Measurements from ENCODE around the gene PCNX1.

Gene PCNX1

DNA sequence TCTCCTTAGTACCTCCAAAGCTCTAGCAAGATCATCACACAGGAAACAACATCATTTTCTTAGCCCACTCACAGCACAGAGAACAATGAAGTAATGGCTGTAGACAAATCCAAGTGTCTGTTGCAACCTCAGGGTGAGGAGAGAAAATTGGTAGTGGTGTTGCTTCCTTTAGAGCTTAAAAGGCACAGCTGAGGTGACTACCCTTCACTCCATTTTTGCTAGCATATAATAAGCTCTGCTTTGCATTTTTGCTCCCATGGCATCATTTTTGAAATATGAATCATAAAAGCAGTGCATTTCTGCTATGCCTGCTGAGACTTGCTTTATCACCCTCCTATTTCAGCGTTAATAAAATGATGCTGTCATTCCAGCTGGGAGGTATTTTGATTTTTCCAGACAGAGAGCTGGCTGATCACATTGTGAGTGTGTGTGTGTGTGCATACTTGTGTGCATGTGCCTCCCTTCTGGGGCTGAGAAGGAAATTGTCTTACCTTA lies 18.5 kb upstream of the PCNX1 start:
- DNase-seq (ENCODE audit: low read depth in 1 of 2, low spot score in 1 of 2), result no peak

DNA sequence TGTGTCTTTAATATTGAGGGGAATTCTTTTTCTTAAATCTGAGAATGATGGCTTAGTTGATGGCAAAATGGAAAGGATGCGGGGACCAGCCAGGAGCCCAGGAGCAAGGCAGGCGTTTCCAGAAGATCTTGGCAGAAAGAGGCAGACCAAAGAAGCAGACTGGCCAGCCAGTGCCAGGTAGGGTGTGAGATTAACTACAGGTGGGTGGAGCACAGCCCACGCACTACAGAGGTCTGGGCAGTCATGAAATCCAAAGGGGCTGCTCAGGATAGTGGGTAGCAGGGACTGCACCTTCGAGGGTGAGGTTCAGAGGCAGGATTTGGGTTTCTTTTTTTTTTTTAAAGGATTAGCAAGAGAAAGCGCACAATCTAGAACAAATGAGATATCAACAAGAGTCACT lies 17.7 kb upstream of the PCNX1 start:
- DNase-seq (ENCODE audit: low read depth in 1 of 2, low spot score in 1 of 2), result no peak

DNA sequence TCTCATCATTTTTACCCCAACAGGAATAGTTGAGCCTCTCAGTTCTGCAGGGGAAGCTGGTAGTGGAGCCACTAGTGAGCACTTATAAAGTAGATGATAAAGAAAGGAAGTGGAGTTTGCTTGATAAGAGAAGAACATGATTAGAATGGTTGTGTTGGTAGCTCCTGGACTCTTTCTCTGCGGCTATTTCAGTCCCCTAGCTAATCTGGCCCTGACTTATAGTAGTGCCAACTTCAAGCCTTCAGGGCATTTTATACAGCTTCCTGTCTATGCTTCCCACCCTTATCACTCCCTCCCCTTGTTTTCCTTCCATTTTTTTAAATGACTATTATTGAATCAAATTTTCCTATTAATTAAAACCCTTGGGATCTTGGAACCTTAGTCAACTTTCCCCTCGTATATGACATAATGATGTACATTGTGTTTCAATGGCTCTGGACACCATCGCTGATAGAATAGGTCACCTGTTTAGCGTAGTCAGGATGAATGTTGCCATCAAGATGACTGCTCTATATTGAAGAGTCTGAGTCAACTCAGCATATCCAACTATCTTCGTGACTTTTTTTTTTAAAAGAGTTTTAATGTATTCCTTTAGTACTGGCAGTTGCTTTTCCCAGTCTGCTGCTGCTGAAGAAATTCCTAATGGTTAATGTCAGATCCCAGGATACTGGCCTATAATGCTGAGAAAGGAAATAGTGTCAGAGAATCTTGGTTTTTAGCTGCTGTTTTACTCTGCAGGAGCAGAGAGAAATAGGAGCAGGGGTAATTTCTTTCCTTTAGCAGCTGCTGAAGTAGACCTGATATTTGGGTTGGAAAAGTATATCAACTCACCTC lies 16.2 kb upstream of the PCNX1 start:
- DNase-seq (ENCODE audit: low read depth in 1 of 2, low spot score in 1 of 2), result no peak

DNA sequence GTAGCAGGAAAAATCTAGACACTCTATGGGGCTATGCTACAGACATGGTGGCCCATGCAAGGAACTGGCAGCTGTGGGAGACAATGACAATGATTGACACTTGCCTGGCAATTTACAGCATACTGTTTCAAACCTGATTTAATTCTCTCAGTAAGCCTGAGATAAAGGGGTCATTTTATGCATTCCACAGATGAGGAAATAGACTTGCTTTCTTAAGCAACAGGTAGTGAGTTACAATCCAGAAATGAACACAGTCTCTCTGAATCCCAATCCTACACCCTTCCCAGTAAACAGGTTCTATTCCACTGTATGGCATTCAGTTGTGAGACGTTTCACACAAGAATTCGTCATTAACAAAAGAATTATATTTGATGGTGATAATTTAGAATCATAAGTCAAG lies 15.5 kb upstream of the PCNX1 start:
- DNase-seq (ENCODE audit: low read depth in 1 of 2, low spot score in 1 of 2), result no peak

- no peak for DNase-seq (ENCODE audit: low read depth in 1 of 2, low spot score in 1 of 2)
These were observed 14.0 kb upstream of the PCNX1 start for GRCh38 chr14:70893062-70893845.

- no peak for DNase-seq (ENCODE audit: low read depth in 1 of 2, low spot score in 1 of 2)
These were observed 13.4 kb upstream of the PCNX1 start for GRCh38 chr14:70893858-70894291.

DNA sequence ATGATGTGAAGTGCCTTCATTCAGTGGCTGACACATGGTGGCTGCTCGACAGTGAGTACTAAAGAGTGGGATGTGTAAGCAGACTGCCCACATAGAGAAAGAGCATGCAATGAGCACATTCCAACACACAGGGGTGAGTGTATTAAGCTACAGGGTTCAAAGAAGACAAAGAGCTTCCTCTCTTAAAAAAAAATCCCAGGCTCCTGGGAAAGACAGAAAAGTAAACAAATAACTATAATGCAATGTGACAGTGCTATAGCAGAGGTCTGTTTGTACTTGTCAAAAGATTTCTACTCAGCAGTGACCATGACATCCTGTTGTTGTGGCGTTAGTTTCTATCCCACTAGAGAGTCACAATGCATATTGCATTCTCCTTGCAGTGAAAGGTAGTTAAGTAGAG lies 12.4 kb upstream of the PCNX1 start:
- no peak for DNase-seq (ENCODE audit: low read depth in 1 of 2, low spot score in 1 of 2)

DNA sequence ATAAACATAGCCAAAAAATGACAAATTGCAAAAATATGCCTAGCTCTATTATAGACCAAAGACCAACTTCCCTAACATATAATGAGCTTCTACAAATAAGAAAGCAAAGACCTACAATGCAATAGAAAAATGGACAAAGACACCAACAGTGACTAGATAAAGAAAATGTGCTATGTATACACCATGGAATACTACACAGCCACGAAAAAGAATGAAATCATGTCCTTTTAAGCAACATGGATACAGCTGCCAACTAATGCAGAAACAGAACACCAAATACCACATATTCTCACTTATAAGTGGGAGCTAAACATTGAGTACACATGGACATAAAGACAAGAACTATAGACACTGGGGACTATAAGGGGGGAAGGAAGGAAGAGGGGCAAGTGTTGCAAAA lies 10.9 kb upstream of the PCNX1 start:
- DNase-seq (ENCODE audit: low read depth in 1 of 2, low spot score in 1 of 2), result no peak

DNA sequence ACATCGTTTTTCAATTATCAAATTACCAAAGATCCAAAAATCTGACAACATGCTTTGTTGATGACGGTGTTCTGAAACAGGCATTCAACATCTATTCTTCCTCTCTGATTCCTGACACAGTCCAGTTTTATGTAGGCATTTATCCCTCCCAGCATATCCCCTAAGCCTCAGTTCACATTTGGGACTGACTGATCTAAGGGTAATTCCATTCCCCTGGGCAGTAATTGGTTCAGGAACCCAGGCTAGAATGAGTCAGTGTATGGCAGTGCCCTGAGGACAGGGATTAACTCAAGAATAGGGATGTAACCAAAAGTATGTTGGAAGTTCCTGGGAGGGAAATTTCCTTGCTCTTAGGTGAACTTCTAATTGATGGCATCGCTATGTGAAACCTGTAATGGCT lies 10.3 kb upstream of the PCNX1 start:
- no peak for DNase-seq (ENCODE audit: low read depth in 1 of 2, low spot score in 1 of 2)

GRCh38 chr14:70897464-70897863 lies 9.8 kb upstream of the PCNX1 start:
- DNase-seq (ENCODE audit: low read depth in 1 of 2, low spot score in 1 of 2), result no peak

DNA sequence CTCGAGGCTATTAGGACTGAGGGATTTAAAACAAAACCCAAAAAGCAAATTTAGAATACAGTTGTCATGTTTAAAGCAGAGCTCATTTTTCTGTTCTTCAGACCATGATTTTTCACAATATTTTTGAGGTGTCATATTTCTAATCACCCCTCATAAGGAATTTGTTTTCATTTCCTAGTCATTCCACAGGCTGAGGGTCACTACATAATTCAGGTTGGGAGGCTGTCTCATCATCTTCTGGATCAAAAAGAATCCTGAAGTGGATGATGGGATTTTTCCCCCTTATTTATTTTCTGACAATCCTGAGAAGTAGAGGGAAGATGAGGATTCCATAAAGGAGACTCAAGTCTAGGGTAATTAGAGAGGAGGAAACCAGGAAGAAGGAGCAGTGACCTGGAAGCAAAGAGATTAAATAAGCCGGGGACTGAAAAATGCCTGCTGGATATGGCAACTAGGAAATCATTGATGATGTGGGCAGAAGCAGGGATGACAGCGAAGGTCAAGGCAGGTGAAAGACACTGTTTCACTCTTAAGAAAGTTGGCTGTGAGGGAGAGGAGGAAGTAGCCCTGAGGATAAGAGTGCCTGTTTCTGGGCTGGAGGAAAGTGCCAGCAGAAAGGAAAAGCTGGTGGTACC lies 9.0 kb upstream of the PCNX1 start:
- DNase-seq (ENCODE audit: low read depth in 1 of 2, low spot score in 1 of 2), result no peak

DNA sequence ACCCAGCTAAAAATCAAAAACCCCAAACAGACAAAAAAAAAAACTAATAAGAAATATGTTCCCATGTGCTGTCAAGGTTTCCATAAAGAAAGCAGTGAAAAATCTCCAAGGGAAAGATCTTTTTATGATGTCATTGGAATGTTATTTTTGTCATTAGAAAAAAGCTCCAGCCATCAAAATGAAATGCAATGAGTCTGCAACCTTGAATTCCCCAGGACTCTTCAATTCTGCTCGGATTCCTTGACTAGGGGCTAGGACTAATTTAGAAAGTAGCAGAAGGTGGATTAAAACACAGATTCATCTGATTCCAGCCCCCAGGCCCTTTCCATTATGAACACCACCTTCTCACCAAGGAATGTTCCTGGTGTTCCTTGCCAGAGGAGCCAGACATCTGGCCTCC lies 6.0 kb upstream of the PCNX1 start:
- no peak for DNase-seq (ENCODE audit: low read depth in 1 of 2, low spot score in 1 of 2)

- DNase-seq (ENCODE audit: low read depth in 1 of 2, low spot score in 1 of 2), result no peak
These were observed 5.1 kb upstream of the PCNX1 start for GRCh38 chr14:70902184-70902583.

DNA sequence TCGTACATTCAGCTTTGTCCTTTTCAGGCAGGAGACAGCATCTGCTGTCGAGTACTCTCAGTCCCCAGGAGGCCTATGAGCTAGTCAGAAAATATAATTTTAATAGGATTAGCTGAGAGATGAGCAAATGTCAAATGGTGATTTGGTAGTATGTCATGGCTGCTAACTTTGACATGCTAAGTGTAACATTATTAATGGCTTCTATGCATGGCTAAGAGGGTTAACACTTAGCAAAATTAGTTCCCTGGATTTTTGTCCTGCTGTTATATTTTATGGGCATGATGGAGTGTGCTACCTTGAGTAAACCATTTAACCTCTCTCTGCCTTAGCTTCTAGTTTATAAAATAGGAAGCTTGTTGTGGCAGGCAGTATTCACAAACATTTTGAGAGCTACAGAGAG lies 2.9 kb upstream of the PCNX1 start:
- DNase-seq (ENCODE audit: low read depth in 1 of 2, low spot score in 1 of 2), result no peak

- DNase-seq (ENCODE audit: low read depth in 1 of 2, low spot score in 1 of 2), result no peak
These were observed 2.0 kb upstream of the PCNX1 start for GRCh38 chr14:70905301-70905700.

DNA sequence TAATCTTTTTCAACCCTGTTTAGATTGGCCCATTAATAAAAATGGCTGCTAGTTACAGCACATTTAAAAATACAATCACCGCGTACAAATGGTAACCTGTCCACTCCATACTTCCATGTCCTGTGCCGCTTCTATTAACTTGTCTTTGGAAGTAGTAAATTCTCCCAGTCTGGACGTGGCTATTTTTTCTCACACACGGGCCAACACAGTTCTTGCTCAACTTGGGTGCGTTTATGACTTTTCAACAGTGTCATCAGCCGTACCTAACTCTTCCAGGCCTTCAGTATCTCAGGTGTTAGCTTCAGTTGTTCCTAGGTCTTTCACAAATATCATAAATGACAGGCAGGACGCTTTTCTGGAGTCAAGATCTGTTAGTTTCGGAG lies 475 bp upstream of the PCNX1 start:
- DNase-seq (ENCODE audit: low read depth in 1 of 2, low spot score in 1 of 2), result no peak

DNA sequence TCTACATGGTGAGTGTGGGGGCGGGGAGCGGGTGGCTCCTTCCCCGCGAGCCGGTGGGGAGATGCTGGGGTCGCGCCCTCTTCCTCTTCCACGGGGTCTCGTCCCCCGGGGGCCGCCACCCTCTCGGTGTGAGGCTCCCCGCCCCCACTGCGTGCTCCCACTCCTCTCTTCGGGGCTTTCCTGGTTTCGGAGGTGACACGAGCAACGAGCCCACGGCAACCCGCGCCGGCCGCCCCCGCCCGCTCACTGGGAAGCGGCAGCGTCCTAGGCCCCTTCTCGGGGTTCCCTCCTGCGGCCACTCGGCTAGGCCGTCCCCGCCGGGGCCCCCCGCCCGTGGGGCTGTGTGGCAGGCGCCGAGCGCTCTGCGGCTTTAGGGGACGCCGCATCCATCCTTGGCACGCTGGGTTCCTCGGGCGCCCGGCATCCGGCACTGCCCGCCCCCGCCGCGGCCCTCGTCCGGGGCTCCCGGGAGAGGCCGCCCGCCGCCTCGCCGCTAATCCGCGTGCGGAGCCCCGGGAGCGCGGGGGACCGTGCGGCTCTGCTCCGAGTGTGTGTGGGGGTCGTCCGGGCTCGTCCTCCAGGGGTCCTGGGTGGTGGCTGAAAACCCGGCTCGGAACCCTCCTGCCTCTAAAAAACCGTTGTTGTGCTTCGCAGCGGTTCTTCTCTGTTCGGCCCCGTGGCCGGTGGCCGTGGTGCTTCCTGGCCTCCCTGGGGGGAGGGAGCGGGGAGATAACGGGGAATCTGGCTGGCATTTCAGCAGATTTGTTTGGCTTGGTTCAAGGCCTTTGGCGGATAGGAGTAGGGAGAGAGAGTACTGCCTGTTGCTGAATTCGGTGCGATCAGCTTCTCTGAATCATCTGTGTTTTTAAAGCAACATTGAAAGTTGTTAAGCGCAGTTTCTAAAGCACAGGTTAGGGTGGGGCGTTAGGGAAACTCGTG lies 1.0 kb downstream of the PCNX1 start:
- DNase-seq (ENCODE audit: low read depth in 1 of 2, low spot score in 1 of 2), result peak; percentile 44 to 49

DNA sequence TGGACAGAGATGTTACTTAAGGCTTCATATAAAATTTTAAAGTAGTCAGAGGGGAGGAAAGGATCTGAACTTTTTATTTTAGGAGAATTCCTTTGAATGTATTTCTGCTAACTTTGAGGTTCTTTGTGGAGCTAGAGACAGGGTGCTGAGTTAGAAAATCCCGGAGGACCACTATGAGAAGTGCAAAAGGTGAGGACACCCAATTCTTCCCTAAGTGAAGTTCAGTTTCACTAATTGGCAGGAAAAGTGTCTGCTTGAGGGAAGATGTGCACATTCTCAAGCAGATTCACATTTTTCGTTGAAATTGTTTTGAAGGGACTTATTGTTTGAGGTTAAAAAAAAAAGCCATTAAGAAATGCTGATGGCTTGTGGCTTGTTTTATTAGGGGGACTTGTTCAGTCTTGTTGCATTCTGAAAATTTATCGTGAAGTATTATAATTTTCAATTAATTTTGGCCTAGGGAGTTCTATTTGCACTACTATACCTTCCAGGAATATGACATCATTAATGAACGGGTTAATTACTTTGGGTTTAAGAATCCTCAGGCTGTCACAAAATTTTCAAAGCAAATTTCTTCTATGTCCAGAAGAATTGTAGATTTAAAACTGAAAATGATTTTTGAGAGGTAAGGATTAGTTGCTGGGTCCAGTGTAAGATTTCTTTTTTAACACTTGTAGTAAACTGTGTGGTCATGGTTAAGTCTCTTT lies 1.8 kb downstream of the PCNX1 start:
- DNase-seq (ENCODE audit: low read depth in 1 of 2, low spot score in 1 of 2), result no peak

GRCh38 chr14:70909733-70910614 lies 2.7 kb downstream of the PCNX1 start:
- no peak for DNase-seq (ENCODE audit: low read depth in 1 of 2, low spot score in 1 of 2)

Measured in activated CD4-positive, alpha-beta T cell treated with anti-CD3 and anti-CD28 coated beads, Interleukin-2, amount 50 U/mL, for 24 hours (primary cell).